ENCODE measurements around the gene NOTO.

GRCh38 chr2:73218298-73218697 lies 15.9 kb downstream of the NOTO start:
- TF ChIP-seq CTCF (IDR thresholded peaks at IDR 0.05; ENCODE audit: control extremely low read depth in 1 of 3, insufficient read depth in 1 of 3, low read depth in 1 of 3, low read length in 3 of 3) (no peak), BCL11A (IDR thresholded peaks at IDR 0.05; ENCODE audit: low read depth in 2 of 2, low read length in 2 of 2) (no peak), EZH2 (IDR thresholded peaks at IDR 0.05; ENCODE audit: low read depth, low read length, severe bottlenecking) (no peak), RAD21 (IDR thresholded peaks at IDR 0.05 in 1 of 2, conservative IDR thresholded peaks at IDR 0.05 in 1 of 2; ENCODE audit: low read depth in 2 of 2, low read length in 2 of 2) (no peak)

Measured in H1 (cell line).